ENCODE data around the gene NEU1.
"Not testable (repeated sequence)": the region's sequence is repeated elsewhere in the genome, so short reads cannot be mapped to it uniquely, and the experiment has no call there.

NEU1 gene

GRCh38 chr6:31837369-31838113, 25.1 kb downstream of the NEU1 start:
- peak; percentile 19 for DNase-seq

GRCh38 chr6:31836474-31837368, 25.9 kb downstream of the NEU1 start:
- DNase-seq: peak; percentile 17

GRCh38 chr6:31836047-31836473, 26.6 kb downstream of the NEU1 start:
- DNase-seq: no peak

GRCh38 chr6:31834367-31835250, 28.0 kb downstream of the NEU1 start:
- DNase-seq: peak; percentile 85

- no peak for DNase-seq
Observed at GRCh38 chr6:31831350-31832215, 31.0 kb downstream of the NEU1 start.

GRCh38 chr6:31830886-31831335, 31.7 kb downstream of the NEU1 start:
- DNase-seq: no peak

- peak; percentile 43 for DNase-seq
Observed at GRCh38 chr6:31829633-31830283, 32.9 kb downstream of the NEU1 start.

GRCh38 chr6:31827286-31828079, 35.1 kb downstream of the NEU1 start, which contains the start of gene HSPA1B:
Gene HSPA1B, plus strand, starts transcription at chr6:31827738. Its CDS starts 213 bp downstream, at chr6:31827951.
- peak; percentile 100 for DNase-seq

GRCh38 chr6:31826793-31827285, 35.8 kb downstream of the NEU1 start:
- DNase-seq: peak; percentile 87

- no peak for DNase-seq
Observed at GRCh38 chr6:31825553-31825952, 37.1 kb downstream of the NEU1 start.

- DNase-seq: not testable (repeated sequence)
Observed at GRCh38 chr6:31823592-31824196, 38.9 kb downstream of the NEU1 start.

GRCh38 chr6:31822036-31822821, 40.4 kb downstream of the NEU1 start:
- DNase-seq: peak; percentile 70

- DNase-seq: peak; percentile 43
Observed at GRCh38 chr6:31821301-31822035, 41.2 kb downstream of the NEU1 start.

- DNase-seq: not testable (repeated sequence)
Observed at GRCh38 chr6:31820399-31820798, 42.2 kb downstream of the NEU1 start.

- DNase-seq: no peak
Observed at GRCh38 chr6:31819871-31820299, 42.7 kb downstream of the NEU1 start.

- not testable (repeated sequence) for DNase-seq
Observed at GRCh38 chr6:31817929-31818511, 44.6 kb downstream of the NEU1 start.

GRCh38 chr6:31817133-31817928, 45.3 kb downstream of the NEU1 start:
- not testable (repeated sequence) for DNase-seq
